Peyer's patch (tissue), 4 donors: Measurements from ENCODE around the gene BHLHE41.

Source experiments
- CTCF ChIP-seq, 6 experiments: fragments of 450-650 bp in 4 of 6; fragments of 200-600 bp in 2 of 6; sonication (generic) in 1 of 6; IDR thresholded peaks; one replicate each; pipeline ENCODE4 v1.5.1; 2017 to 2019; ENCODE audit warnings: antibody characterized with exemption in 6 of 6, mild to moderate bottlenecking in 3 of 6, moderate library complexity in 1 of 6
- POLR2A ChIP-seq, 2 donors: fragments of 450-650 bp; IDR thresholded peaks; one replicate each; pipeline ENCODE4 v1.5.1; 2017; ENCODE audit warnings: antibody characterized with exemption in 2 of 2, mild to moderate bottlenecking in 2 of 2, moderate library complexity in 2 of 2

- TF ChIP-seq CTCF (IDR thresholded peaks at IDR 0.05) (no peak), POLR2A (IDR thresholded peaks at IDR 0.05) (no peak)
Measured at GRCh38 chr12:26148291-26148690, 23.5 kb upstream of the BHLHE41 start.
